HCT116 (cell line): ENCODE data around the gene GALNT14. TPM values are rescaled to one million over a fixed set of nuclear protein-coding genes. Genes with fewer than 3 reads are reported as not detected.

ENCODE experiments used
- ATAC-seq: fragments of 200-7000 bp; cut with Tn5 transposase; 2 replicates; pipeline ENCODE4 v1.9.1; 2020; ENCODE audit warnings: mild to moderate bottlenecking, moderate library complexity
- BruUV-seq: library from RNA; stranded (reverse); fragments of 400-500 nt; replicated peaks from 2 replicates; lab custom pipeline; 2021; lab: Mats Ljungman, UMichigan
- CTCF ChIA-PET: fragments of 300-600 bp; sonication (Branson Sonifier 250); formaldehyde crosslinking; loops from one replicate; lab custom pipeline; 2021; ENCODE audit warnings: antibody characterized with exemption; lab: Charles Lee
- POLR2A ChIA-PET: fragments of 300-600, 350-600 bp; sonication (Branson Sonifier 250); formaldehyde crosslinking; loops from one replicate; lab custom pipeline; 2021; ENCODE audit warnings: antibody characterized with exemption; lab: Charles Lee
- RAD21 ChIA-PET, 2 experiments: fragments of 300-600 bp; sonication (Branson Sonifier 250); formaldehyde crosslinking; loops; one replicate each; lab custom pipeline; 2023; ENCODE audit warnings: low total read pairs in 2 of 2; ENCODE audit not compliant: uncharacterized antibody in 2 of 2, unreplicated experiment in 2 of 2, low non-redundant PET in 1 of 2; lab: Charles Lee
- DNase-seq: peaks from one replicate; pipeline ENCODE4 v3.0.0-alpha.2; 2010; ENCODE audit warnings: low read depth, low spot score
- H2AFZ ChIP-seq: fragments of 200-600 bp; shearing (Covaris generic), sonication (generic); 2 replicates; pipeline ENCODE4 v1.6.1; 2017; ENCODE audit warnings: low read depth, mixed run types, mixed read lengths, antibody characterized with exemption, low read length; ENCODE audit not compliant: poor library complexity, severe bottlenecking
- H3K27ac ChIP-seq: 2 replicates; pipeline ENCODE4 v1.5.1; 2012; ENCODE audit warnings: low read depth, low read length
- H3K27me3 ChIP-seq: fragments of 200-600 bp; sonication (generic); 2 replicates; pipeline ENCODE4 v1.6.1; 2016; ENCODE audit warnings: mixed run types, low read length, mixed read lengths; ENCODE audit not compliant: insufficient read depth
- H3K36me3 ChIP-seq, 2 experiments: fragments of 200-500 bp in 1 of 2; fragments of 200-600 bp in 1 of 2; sonication (Bioruptor generic) in 1 of 2; sonication (generic) in 1 of 2; 2 replicates each; pipeline versions ENCODE4 v1.5.1 to v1.6.1; 2014 to 2016; ENCODE audit warnings: low read length in 2 of 2, inconsistent platforms in 1 of 2, mixed read lengths in 1 of 2, mixed run types in 1 of 2; ENCODE audit not compliant: insufficient read depth in 2 of 2, control insufficient read depth in 1 of 2
- H3K4me1 ChIP-seq, 2 experiments: fragments of 200-600 bp in 1 of 2; sonication (generic) in 1 of 2; 2 replicates each; pipeline versions ENCODE4 v1.5.1 to v1.6.1; 2012 to 2017; ENCODE audit warnings: low read length in 2 of 2, inconsistent platforms in 1 of 2, mild to moderate bottlenecking in 1 of 2, mixed read lengths in 1 of 2, mixed run types in 1 of 2, moderate library complexity in 1 of 2; ENCODE audit not compliant: insufficient read depth in 2 of 2, control insufficient read depth in 1 of 2
- H3K4me2 ChIP-seq: fragments of 200-600 bp; sonication (generic); 2 replicates; pipeline ENCODE4 v1.6.1; 2017; ENCODE audit warnings: mixed run types, low read length, mixed read lengths
- H3K4me3 ChIP-seq, 2 experiments: fragments of 200-600 bp in 1 of 2; sonication (generic) in 1 of 2; replicated peaks in 1 of 2; 2 replicates each; pipeline ENCODE4 v1.5.1; 2011 to 2016; ENCODE audit warnings: low read length in 2 of 2, control low read depth in 1 of 2, low read depth in 1 of 2, mild to moderate bottlenecking in 1 of 2, mixed read lengths in 1 of 2, mixed run types in 1 of 2
- H3K79me2 ChIP-seq: fragments of 200-600 bp; sonication (generic); 2 replicates; pipeline ENCODE4 v1.6.1; 2017; ENCODE audit warnings: mild to moderate bottlenecking, mixed run types, low read length, moderate library complexity, mixed read lengths; ENCODE audit not compliant: insufficient read depth
- H3K9ac ChIP-seq: fragments of 200-600 bp; sonication (generic); 2 replicates; pipeline ENCODE4 v1.6.1; 2016; ENCODE audit warnings: low read length, mixed read lengths
- H3K9me2 ChIP-seq: fragments of 200-600 bp; sonication (generic), shearing (Covaris generic); 2 replicates; pipeline ENCODE4 v1.6.1; 2017; ENCODE audit warnings: mixed run types, mild to moderate bottlenecking, moderate library complexity; ENCODE audit not compliant: insufficient read depth
- H3K9me3 ChIP-seq, 2 experiments: fragments of 200-500 bp in 1 of 2; fragments of 200-600 bp in 1 of 2; sonication (Bioruptor generic) in 1 of 2; sonication (generic) in 1 of 2; 2 replicates each; pipeline ENCODE4 v1.6.1; 2014 to 2017; ENCODE audit warnings: low read length in 2 of 2, mixed read lengths in 2 of 2, inconsistent platforms in 1 of 2, low read depth in 1 of 2, mild to moderate bottlenecking in 1 of 2, mixed run types in 1 of 2, moderate library complexity in 1 of 2; ENCODE audit not compliant: control insufficient read depth in 1 of 2, insufficient read depth in 1 of 2
- H4K20me1 ChIP-seq: fragments of 200-600 bp; sonication (generic), shearing (Covaris generic); 2 replicates; pipeline ENCODE4 v1.6.1; 2017; ENCODE audit warnings: mixed run types, mild to moderate bottlenecking, moderate library complexity; ENCODE audit not compliant: insufficient read depth
- CBX3 ChIP-seq: IDR thresholded peaks from 2 replicates; pipeline ENCODE4 v1.6.1; 2012; ENCODE audit warnings: low read depth
- CTCF ChIP-seq, 3 experiments: fragments of 200-600 bp in 1 of 3; sonication (generic) in 1 of 3; IDR thresholded peaks in 2 of 3; conservative IDR thresholded peaks in 1 of 3; 2 replicates each; pipeline ENCODE4 v1.5.1; 2012 to 2017; ENCODE audit warnings: low read depth in 2 of 3, low read length in 2 of 3, antibody characterized with exemption in 1 of 3, borderline replicate concordance in 1 of 3, control low read depth in 1 of 3, mild to moderate bottlenecking in 1 of 3, mixed read lengths in 1 of 3, mixed run types in 1 of 3, moderate library complexity in 1 of 3; ENCODE audit not compliant: insufficient read depth in 1 of 3
- EGR1 ChIP-seq: IDR thresholded peaks from 2 replicates; pipeline ENCODE4 v1.6.1; 2012; ENCODE audit warnings: low read depth
- ELF1 ChIP-seq: IDR thresholded peaks from 2 replicates; pipeline ENCODE4 v1.6.1; 2012; ENCODE audit warnings: low read depth, borderline replicate concordance
- EZH2 ChIP-seq: fragments of 200-600 bp; sonication (generic); IDR thresholded peaks from 2 replicates; pipeline ENCODE4 v1.6.1; 2017; ENCODE audit warnings: antibody characterized with exemption, mixed run types
- EZH2phosphoT487 ChIP-seq: fragments of 200-600 bp; IDR thresholded peaks from 2 replicates; pipeline ENCODE4 v1.6.1; 2018; ENCODE audit warnings: antibody characterized with exemption, borderline replicate concordance
- JUND ChIP-seq: IDR thresholded peaks from 2 replicates; pipeline ENCODE4 v1.6.1; 2012
- MAX ChIP-seq: IDR thresholded peaks from 2 replicates; pipeline ENCODE4 v1.6.1; 2012
- POLR2A ChIP-seq: IDR thresholded peaks from 2 replicates; pipeline ENCODE4 v1.7.0; 2011; ENCODE audit warnings: borderline replicate concordance; ENCODE audit not compliant: insufficient read depth, insufficient read length; ENCODE audit errors: extremely low read depth
- POLR2AphosphoS5 ChIP-seq: IDR thresholded peaks from 2 replicates; pipeline ENCODE4 v1.6.1; 2011; ENCODE audit warnings: mild to moderate bottlenecking, low read depth, low read length, moderate library complexity
- SIN3A ChIP-seq: IDR thresholded peaks from 2 replicates; pipeline ENCODE4 v1.6.1; 2012; ENCODE audit warnings: low read depth
- SRF ChIP-seq: IDR thresholded peaks from 2 replicates; pipeline ENCODE4 v1.6.1; 2012; ENCODE audit warnings: low read depth
- ZBTB33 ChIP-seq: IDR thresholded peaks from 2 replicates; pipeline ENCODE4 v1.6.1; 2011; ENCODE audit warnings: mild to moderate bottlenecking, low read length, moderate library complexity; ENCODE audit not compliant: insufficient replicate concordance; ENCODE audit errors: extremely low read depth
- ZFX ChIP-seq: fragments of 450-650 bp; IDR thresholded peaks from 2 replicates; pipeline ENCODE4 v1.6.1; 2017
- ZNF274 ChIP-seq: fragments of 200-500 bp; sonication (Bioruptor generic); IDR thresholded peaks from 2 replicates; pipeline ENCODE4 v1.6.1; 2014; ENCODE audit warnings: mild to moderate bottlenecking, low read depth, low read length, inconsistent platforms
- intact Hi-C: fragments of 100-400 bp; cut with micrococcal nuclease; formaldehyde crosslinking; loops from 2 replicates; pipeline ENCODE4 v1.10.0; 2022
- total RNA-seq: library from RNA; stranded (reverse); gene quantifications from one replicate; pipeline ENCODE4 v1.2.1, GENCODE V29; 2021; ENCODE audit not compliant: unreplicated experiment
- TF ChIP-seq, protein P1 (sequence below): IDR thresholded peaks from 2 replicates; pipeline ENCODE4 v1.6.1; 2012

The GALNT14 gene
- total RNA-seq, 1 experiment from 2014 or later = 11.2 TPM

- BruUV-seq = no TSS peak
- TF ChIP-seq POLR2A (no peak), SIN3A (no peak), EGR1 (no peak), EZH2phosphoT487 (no peak), JUND (no peak), ZBTB33 (no peak), EZH2 (no peak), CBX3 (no peak), SRF (no peak), ZNF274 (no peak), CTCF (IDR thresholded peaks at IDR 0.05 in 2 of 3, conservative IDR thresholded peaks at IDR 0.05 in 1 of 3; ENCODE audit: borderline replicate concordance in 1 of 3, insufficient read depth in 1 of 3, low read depth in 2 of 3, low read length in 2 of 3) (no peak), MAX (no peak), POLR2AphosphoS5 (no peak), ELF1 (no peak), ZFX (no peak)
- TF ChIP-seq, protein P1, sequence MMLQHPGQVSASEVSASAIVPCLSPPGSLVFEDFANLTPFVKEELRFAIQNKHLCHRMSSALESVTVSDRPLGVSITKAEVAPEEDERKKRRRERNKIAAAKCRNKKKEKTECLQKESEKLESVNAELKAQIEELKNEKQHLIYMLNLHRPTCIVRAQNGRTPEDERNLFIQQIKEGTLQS = no peak
- no peaks in the 10 kb centered on the region for H3K9me2 ChIP-seq
- no peak overlapping the region for H3K9ac ChIP-seq
- H3K9me3 ChIP-seq = no peaks in the 10 kb centered on the region
- peaks cover 47% of the 10 kb centered on the region for H3K27me3 ChIP-seq
- H3K4me1 ChIP-seq = peaks cover 0 to 5% of the 10 kb centered on the region in 2 experiments; a peak in 1 of 4 replicates
- intact Hi-C loops = no loop called here
- H3K27ac ChIP-seq = no peak overlapping the region
- no peak for DNase-seq
- H3K36me3 ChIP-seq = no peaks in the 10 kb centered on the region
- H3K4me2 ChIP-seq = no peak overlapping the region
- no peak overlapping the region for H3K4me3 ChIP-seq
- peaks cover under 1% of the 10 kb centered on the region; the same call in 1 of the 2 replicates for H3K79me2 ChIP-seq
- no peaks in the 10 kb centered on the region for H4K20me1 ChIP-seq
- RAD21 ChIA-PET = no interaction called here
- no peak overlapping the region for H2AFZ ChIP-seq
- ATAC-seq = no peak
- POLR2A ChIA-PET = no interaction called here
- CTCF ChIA-PET = interaction anchor here (1.0 kb wide), 1 partner anchor 430 kb away, joined by 3 read pairs; no protein-coding TSS in a partner anchor
These were observed 3.9 kb upstream of the GALNT14 start for GRCh38 chr2:31142110-31142509.
